GM21529 (cell line): ENCODE measurements around the gene CACNA1D.

ENCODE experiments used
- ATAC-seq: cut with Tn5 transposase; IDR thresholded peaks from one replicate; pipeline ENCODE4 v1.9.1; 2021; ENCODE audit not compliant: unreplicated experiment

CACNA1D gene

DNA sequence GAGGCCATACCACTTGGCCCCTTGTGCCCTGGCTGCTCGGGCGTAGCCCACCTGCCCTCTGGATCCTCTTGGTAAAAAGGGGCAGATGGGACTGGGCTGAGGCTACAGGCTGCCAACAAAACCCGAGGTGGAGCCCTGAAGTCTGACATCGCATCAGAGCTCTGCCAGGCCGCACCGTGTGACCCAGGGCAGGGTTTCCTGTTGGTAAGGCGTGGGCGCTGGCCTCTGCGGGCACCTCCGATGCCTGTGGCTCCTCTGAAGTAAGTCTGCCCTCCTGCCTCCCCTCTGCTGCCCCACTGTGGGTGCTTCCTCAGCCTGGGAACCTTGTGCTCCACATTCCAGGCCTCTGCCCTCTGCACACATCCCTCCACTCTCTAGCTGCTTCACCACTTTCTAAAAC lies 342.9 kb downstream of the CACNA1D start:
- ATAC-seq, result no peak

DNA sequence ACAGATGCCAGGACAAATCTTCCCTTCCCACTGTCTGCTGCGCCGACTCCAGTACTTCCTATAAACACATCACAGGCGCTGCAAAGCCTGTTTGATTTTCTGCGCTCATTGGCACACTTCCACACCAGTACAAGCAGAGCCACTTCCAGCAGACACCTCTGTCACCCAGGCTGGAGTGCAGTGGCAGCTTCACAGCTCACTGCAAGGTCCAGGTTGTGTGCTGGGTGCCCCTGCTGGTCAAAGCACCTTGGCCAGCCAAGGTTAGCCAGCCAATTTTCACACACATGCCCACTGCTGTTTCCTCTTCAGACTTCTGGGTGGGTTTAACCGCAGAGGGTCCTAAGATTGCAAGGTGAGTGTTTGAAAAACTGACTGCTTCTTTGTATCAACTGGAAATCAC lies 346.9 kb downstream of the CACNA1D start:
- no peak for ATAC-seq

DNA sequence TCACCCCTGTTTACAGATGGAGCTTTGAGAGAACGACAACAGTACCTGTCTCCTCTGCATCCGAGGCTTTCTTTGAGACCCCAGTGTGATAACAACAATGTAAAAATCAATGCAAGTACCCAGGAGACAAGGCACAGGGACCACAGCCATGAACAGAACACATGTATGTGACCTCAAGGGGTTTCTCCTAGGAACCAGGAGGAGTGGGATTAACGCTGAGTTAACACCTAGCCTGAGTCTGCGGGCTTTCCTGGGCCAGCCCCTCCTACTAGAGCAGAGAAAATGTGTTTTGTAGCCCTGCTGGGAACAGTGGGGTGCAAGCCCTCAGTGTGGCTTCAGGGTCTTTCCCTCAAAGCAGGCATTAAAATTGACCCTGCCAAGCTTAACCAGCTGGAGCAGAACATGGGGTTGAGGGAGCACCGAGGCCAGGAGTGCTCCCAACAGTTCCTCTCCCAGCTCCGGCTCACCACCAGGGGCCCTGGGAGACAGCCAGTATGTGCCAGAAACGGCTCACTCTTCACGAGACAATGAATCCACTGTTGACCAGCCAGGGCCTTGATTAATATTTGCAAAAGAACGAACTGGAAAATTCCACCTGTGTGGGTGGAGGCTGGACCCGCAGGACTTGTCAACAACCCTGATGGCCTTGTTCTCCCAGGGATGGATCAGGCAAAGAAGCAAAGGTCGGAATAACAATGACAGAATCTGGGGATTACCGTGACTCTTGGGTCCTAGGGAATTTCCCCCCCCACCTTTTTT lies 348.2 kb downstream of the CACNA1D start:
- no peak for ATAC-seq

DNA sequence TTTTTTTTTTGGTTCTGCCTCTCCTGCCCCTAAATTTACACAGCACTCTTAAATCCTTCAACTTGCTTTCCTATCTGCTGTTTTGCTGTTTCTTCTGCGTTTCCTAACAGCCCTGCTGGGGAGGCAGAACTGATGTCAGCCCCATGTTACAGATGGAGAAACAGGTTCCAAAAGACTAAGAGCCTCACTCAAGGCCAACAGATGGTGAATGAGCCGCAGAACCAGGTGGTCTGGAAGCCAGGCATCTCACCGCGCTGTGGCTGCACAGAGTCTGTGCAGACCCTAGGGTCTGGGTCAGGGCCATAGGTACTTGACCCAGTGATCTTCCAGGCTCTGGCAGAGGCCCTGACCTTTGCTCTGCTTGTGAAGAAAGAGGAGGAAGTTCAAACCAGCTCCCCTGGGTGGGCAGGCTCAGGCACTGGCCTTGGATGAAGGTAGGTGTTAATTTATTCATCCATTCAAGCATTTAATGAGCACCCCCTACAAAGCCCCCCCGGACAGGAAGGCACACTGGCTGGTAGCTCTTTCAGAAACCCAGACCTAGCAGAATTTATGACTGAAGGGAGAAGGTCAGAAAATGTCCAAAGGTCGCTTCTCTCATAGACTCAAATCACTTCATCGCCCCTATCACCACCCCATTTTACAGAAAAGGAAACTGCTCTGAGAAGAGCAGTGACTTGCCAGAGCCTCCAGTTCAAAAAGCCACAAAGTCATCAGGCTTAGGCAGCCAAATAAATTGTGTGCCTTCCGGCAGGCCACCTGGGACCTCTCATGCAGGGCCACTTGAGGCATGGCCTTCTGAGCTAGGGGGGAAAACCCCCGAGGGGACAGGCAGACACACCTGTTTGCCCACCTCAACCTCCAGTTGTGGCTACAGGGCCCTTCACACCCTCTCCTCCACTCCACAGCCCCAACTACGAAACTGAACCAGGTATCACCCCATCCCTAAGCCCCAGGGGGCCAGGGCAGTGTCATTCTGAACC lies 349.1 kb downstream of the CACNA1D start:
- peak; percentile 44 for ATAC-seq

DNA sequence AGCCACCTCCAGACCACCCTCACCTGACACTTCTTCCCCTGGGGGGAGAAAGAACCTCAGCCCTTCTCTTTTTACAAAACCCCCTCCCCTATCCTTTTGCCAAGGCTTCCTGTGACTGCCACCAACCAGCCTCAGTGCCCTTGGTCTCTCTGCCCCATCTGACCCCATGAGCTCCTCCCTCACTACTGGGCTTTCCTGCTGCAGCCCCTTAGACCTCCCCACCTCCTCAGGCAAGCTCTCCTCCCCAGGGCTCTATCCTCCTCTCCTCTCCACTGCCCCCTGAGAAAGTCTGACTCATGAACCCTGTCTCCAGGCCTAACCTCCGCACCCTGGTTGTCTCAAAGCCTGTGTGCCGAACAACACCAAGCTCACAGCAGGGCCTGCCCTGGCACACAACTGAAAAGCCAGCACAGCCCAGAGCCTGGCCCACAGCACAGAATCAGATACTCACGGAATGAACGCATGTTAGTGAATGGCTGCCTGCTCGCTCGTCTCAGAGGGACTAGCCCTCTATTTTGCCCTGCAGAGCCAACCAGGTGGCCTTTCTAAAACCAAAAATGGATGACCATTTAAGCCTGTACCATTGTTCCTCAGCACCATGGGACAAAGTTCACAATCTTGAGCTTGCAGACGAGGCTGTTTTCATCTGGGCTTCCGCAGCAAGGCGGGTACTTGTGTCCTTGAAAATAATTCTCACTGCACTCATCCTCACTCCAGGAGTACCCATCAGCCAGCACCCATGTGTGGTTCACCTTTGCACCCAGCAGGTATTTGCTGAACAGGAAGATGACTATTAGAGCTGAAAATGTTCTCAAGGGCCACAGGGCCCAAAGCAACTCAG lies 350.1 kb downstream of the CACNA1D start:
- no peak for ATAC-seq

DNA sequence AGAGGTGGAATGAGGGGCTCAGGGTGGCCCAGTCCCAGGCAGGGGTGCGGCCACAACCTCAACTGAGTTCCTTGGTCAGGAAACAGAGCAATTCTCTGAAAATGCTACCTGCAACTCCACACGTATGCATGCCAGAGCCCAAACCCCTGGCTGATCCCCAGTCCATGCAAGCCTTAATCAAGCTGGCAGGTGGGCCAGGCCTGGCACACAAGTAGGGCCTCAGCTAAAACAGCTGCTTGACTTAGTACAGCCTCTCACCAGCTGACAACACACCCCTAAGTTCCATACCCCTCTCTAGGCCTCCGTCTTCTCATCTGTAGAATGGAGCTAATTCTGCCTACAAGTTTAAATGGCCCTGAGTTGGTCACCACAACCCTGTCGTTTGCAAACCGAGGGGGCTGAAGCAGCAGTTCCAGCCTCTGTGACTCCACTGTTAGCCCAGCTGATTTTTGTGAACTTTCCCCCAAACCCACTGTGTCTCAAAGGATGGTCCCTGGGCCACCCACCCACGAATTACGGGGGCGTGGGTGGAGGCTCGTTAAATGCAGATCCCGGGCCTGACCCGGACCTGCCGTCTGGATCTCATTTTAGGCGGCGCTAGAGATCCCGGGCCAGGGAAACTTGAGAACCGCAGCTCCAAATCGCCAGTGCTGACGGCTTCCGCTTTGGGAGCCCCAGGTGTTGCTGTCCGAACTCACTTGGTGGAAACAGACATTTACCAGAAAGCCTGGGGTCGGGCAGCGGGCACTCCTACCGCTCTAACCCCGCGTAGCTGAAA lies 350.9 kb downstream of the CACNA1D start:
- peak; percentile 25 for ATAC-seq

DNA sequence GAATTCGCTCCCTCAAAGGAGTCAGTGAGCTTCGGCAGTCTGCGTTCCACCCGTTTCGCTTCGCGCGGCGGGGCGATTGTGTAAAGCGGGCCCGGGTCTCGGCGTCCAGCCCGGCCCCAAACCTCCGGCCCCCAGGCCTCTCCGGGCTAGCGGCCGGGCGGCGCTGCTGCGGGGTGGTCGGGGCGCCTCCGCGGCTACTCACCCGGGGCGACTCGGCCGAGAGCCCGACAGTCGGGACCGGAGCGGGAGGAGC lies 351.4 kb downstream of the CACNA1D start:
- ATAC-seq, result no peak

DNA sequence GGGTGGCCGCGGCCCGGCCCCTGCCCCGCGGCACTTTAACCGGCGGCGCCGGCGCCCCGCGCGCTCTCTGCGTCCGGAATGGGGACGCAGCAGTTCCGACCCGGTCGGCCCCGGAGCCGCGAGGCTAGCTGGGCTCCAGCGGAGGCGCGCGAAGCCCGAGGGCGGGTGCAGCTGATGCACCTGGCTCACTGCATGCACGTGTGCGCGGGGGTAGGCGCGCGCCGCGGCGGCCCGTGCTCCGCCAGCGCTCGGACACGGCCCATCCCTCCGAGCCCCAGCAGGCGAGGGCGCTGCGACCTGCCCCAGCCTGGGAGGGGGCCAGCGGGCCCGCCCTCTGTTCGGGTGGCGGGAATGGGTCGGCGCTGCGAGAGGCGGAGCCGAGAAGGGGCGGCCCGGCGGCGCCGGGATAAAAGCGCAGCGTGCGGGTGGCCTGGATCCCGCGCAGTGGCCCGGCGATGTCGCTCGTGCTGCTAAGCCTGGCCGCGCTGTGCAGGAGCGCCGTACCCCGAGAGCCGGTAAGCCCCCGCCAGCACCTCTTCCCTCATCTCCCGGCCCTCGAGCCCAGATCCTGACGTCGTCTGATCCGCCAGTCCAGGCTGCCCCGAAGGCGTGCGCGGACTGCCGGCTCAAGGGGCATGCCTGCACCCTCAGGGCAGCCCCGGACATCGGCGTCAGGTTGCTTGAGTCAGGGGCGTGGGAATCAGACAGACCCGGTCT lies 351.9 kb downstream of the CACNA1D start, which contains the start of the genes CHDH and IL17RB:
TSS of gene CHDH (minus strand) at position 286 of the 717 bp plus-strand sequence. CDS start 22,411 bp downstream, outside the sequence.
TSS of gene IL17RB (plus strand) at position 435 of the 717 bp plus-strand sequence. CDS start at position 456, 21 bp downstream.
- ATAC-seq, result peak; percentile 41

DNA sequence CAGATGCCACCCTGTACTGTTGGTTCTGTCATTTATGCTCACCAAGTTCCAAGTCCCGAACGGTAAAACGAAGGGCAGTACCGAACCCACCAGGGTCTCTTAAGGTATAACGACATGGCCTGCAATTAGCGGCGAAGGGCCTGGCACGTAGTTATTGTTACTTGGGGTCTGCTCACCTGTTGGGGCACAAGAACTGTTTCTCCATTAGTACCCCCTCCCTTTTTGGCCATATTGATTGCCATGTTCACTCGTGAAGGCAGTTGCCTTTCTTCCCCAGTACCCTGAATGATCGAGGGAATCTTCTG lies 352.4 kb downstream of the CACNA1D start:
- ATAC-seq, result no peak

DNA sequence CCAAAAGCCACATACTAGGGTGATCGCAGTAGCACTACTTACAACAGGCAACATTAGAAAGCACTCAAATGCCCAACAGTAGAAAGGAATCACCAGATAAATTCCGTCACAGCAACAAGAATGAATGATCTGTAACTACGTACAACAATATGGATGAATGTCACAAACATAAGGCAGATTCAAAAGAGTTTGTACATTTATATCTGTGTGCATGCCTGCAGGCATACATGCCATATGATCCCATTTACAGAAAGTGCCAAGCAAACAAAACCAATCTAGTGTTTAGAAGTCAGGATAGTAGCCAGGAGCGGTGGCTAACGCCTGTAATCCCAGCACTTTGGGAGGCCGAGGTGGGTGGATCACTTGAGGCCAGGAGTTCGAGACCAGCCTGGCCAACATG lies 355.5 kb downstream of the CACNA1D start:
- ATAC-seq, result no peak

DNA sequence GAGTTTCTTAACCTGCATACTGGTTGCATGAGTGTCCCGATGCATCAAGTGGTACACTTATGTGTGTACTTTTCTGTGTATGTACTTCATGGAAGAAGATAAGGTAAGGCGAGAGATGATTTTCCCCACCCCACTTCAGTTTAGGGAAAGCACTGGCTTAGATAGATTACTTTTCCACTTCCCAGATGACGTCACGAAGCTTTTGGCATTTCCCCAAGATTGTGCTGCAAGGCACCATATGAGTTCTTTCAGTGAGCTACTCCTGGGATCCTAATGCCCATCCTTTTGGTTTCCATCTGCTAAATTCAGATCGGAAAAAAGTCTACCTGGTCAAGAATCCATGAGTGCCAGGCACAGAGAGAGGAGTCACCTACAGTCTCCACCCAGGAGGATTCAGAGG lies 356.5 kb downstream of the CACNA1D start:
- ATAC-seq, result no peak

DNA sequence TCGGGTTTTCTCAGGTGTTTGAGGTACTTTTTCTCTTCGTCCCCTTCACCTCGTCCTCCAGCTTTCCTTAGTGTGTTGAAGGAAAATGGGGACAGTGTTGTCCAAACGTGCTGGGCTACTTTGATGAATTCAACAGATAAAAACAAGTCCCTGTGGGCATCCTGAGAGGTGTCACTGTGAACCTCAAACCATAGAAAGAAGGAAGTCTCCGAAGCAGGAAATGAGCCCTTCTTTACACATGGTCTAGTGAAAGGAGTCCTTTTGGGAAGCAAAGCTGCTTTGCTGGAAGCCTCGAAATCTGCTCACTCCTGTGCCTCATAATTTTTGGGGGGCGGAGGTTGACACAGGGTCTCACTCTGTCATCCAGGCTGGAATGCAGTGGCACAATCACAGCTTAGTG lies 362.6 kb downstream of the CACNA1D start:
- no peak for ATAC-seq

DNA sequence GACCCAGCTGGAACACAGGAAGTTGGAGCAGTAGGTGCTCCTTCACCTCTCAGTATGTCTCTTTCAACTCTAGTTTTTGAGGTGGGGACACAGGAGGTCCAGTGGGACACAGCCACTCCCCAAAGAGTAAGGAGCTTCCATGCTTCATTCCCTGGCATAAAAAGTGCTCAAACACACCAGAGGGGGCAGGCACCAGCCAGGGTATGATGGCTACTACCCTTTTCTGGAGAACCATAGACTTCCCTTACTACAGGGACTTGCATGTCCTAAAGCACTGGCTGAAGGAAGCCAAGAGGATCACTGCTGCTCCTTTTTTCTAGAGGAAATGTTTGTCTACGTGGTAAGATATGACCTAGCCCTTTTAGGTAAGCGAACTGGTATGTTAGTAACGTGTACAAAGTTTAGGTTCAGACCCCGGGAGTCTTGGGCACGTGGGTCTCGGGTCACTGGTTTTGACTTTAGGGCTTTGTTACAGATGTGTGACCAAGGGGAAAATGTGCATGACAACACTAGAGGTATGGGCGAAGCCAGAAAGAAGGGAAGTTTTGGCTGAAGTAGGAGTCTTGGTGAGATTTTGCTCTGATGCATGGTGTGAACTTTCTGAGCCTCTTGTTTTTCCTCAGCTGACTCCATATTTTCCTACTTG lies 363.8 kb downstream of the CACNA1D start:
- no peak for ATAC-seq

DNA sequence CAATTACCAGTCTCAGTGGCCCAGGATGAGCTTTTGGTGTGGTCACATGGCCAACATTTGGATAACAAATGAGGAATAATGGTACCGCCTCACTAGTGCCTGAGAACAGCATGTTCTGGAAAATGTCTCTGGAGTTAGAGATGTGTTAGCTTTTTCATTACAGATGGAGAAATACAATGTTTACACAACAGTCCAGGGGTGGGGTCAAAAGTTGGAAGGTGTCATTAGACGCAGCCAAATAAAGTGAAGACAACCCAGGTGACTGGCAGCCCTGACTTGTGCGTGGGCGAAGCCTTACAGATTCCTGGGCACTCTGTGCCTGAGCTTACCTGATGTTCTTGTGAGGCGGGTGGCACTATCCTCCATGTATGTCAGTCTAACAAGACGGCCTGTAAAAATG lies 364.8 kb downstream of the CACNA1D start:
- no peak for ATAC-seq

DNA sequence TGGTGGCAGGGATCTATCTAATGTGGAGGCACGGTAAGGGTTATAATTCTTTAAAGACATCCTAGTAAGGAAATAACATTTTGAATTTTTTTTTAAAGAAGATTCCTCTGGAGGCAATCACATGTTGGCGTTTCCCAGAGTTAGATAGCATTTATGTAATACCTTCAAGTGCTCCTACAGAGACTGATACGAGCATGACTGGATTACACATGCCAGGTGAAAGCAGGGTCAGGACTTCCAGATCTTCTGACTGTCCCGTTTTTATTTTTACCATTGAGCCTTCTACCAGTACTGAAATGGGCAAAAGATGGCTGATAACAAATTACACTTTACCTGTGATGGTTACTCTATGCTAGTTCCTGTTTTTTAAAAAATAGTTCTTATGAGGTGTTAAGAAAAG lies 365.8 kb downstream of the CACNA1D start:
- ATAC-seq, result no peak

DNA sequence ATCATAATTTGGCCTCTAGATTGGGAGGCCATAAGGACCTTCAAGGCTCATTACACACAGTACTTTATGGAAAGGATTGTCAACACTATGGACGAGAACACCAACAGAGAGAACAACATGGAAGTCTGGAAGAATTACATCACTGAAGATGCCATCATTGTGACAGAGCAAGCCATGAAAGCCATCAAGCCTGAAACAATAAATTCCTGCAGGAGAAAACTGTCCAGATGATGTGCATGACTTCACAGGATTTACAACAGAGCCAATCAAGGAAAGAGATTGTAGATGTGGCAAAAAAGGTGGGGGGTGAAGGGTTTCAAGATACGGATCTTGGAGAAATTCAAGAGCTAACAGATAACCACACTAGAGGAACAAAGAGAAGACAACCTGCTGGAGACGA lies 367.8 kb downstream of the CACNA1D start:
- no peak for ATAC-seq

DNA sequence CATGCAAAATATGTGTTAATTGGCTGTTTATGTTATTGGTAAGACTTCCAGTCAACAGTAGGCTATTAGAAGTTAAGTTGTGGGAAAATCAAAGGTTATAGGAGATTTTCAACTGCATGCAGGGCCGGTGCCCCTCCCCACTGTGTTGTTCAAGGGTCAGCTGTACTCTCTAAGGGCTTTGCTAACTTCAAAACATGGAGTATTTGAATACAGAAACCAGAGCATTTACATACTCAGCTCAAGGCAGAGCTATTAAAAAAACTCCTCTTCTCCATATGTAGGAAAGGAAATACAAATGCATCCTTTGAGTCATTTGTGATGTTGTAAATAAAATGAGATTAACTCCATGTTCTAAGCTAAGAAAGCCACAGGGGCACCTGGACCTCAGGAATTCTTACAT lies 368.7 kb downstream of the CACNA1D start:
- ATAC-seq, result no peak
